Right lobe of liver (tissue), 4 donors: ENCODE measurements around the gene TARM1.

ENCODE experiments used
- POLR2A ChIP-seq: fragments of 450-650 bp; IDR thresholded peaks from one replicate; pipeline ENCODE4 v1.6.1; 2017; ENCODE audit warnings: antibody characterized with exemption, mild to moderate bottlenecking
- TF ChIP-seq, protein P1 (sequence below), 4 donors: fragments of 200-600 bp in 3 of 4; fragments of 450-650 bp in 1 of 4; IDR thresholded peaks; one replicate each; pipeline versions ENCODE4 v1.5.1 to v1.8.0; 2016 to 2022; ENCODE audit warnings: antibody characterized with exemption in 4 of 4, mild to moderate bottlenecking in 2 of 4
- donor health status: DM: no; HTN: no; CAD: no.
- donor health status: DM: no; HTN: no; CAD: no.
- donor health status: DM: no; HTN: yes; CAD: no.

GRCh38 chr19:54123682-54124081 lies 42.5 kb upstream of the TARM1 start:
- TF ChIP-seq, protein P1, sequence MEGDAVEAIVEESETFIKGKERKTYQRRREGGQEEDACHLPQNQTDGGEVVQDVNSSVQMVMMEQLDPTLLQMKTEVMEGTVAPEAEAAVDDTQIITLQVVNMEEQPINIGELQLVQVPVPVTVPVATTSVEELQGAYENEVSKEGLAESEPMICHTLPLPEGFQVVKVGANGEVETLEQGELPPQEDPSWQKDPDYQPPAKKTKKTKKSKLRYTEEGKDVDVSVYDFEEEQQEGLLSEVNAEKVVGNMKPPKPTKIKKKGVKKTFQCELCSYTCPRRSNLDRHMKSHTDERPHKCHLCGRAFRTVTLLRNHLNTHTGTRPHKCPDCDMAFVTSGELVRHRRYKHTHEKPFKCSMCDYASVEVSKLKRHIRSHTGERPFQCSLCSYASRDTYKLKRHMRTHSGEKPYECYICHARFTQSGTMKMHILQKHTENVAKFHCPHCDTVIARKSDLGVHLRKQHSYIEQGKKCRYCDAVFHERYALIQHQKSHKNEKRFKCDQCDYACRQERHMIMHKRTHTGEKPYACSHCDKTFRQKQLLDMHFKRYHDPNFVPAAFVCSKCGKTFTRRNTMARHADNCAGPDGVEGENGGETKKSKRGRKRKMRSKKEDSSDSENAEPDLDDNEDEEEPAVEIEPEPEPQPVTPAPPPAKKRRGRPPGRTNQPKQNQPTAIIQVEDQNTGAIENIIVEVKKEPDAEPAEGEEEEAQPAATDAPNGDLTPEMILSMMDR (IDR thresholded peaks at IDR 0.05) = no peak
- TF ChIP-seq POLR2A = no peak
